Stimulated activated CD8-positive, alpha-beta memory T cell treated with anti-CD3 and anti-CD28 coated beads, Interleukin-15, amount 100 ng/mL, for 4 hours (primary cell): ENCODE measurements around the gene BOLA2B.

Experiments
- DNase-seq, 2 donors: peaks; one replicate each; pipeline ENCODE4 v3.0.0-alpha.2; 2020; ENCODE audit warnings: low read depth in 2 of 2

Gene BOLA2B

GRCh38 chr16:30143347-30143702 lies 50.1 kb downstream of the BOLA2B start:
- DNase-seq = no peak
